NOMO-1 treated with dmso at 0.1 percent for 144 hours (cell line): ENCODE data around the gene GPR32.
A peak's percentile ranks its signal among the peaks of the same experiment; 100 is the strongest.
"Not testable (repeated sequence)": the region's sequence is repeated elsewhere in the genome, so short reads cannot be mapped to it uniquely, and the experiment has no call there.

Experiments
- DNase-seq: peaks from one replicate; lab custom pipeline; 2025; ENCODE audit not compliant: unreplicated experiment; lab: John Stamatoyannopoulos, UW

Gene GPR32

GRCh38 chr19:50770164-50770563 is at the start of gene GPR32:
Gene GPR32, plus strand, starts transcription at chr19:50770464. Its CDS starts 137 bp downstream, at chr19:50770601.
- not testable (repeated sequence) for DNase-seq

- peak; percentile 59 for DNase-seq
Measured at GRCh38 chr19:50720921-50721381, 49.3 kb upstream of the GPR32 start.

GRCh38 chr19:50721441-50722137 is 48.7 kb upstream of the GPR32 start:
- no peak for DNase-seq

DNA sequence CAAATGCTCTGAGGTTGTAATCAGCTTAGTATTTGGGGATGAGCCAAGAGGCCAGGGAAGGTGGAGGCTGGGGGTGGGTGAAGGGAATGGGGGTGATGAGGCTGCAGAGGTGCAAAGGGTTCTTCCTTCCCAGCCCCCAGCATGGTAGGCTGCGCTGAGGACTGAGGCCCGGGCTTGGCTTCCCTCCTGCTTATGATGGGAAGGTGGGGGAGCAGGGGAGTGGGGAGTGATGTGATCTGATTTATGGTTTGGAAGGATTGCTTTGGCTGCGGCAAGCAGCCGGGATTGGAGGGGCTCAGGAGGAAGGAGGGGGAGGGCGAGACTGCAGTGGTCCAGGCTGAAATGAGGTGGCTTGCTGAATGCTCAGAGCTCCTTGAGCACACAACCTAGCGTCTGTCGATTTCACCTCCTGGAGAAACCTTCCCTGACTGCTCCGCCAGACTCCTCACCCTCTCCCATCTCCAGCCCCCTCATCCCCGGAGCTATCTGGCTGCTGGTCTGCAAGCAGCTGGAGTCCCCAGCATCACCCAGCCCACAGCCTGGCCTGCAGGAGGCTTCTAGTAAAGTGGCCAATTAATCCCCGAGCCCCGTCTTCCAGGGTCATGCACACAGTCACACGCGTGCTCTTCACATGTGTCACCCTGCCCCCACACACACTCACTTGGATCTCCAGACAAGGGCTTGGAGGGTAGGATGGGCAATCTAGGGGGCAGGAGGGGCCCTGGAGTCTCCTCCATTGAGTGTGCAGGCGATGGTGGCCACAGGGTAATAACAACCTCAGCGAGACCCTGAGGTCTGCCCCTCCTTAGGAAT is 47.9 kb upstream of the GPR32 start:
- DNase-seq = peak; percentile 47

GRCh38 chr19:50723069-50723468 is 47.2 kb upstream of the GPR32 start, which contains the start of gene CLEC11A:
Gene CLEC11A, plus strand, starts transcription at chr19:50723364. Its CDS starts 162 bp downstream, at chr19:50723526.
- peak; percentile 86 for DNase-seq

GRCh38 chr19:50723735-50724521 is 46.3 kb upstream of the GPR32 start:
- DNase-seq = no peak

- peak; percentile 96 for DNase-seq
Measured at GRCh38 chr19:50724522-50725217, 45.6 kb upstream of the GPR32 start.

DNA sequence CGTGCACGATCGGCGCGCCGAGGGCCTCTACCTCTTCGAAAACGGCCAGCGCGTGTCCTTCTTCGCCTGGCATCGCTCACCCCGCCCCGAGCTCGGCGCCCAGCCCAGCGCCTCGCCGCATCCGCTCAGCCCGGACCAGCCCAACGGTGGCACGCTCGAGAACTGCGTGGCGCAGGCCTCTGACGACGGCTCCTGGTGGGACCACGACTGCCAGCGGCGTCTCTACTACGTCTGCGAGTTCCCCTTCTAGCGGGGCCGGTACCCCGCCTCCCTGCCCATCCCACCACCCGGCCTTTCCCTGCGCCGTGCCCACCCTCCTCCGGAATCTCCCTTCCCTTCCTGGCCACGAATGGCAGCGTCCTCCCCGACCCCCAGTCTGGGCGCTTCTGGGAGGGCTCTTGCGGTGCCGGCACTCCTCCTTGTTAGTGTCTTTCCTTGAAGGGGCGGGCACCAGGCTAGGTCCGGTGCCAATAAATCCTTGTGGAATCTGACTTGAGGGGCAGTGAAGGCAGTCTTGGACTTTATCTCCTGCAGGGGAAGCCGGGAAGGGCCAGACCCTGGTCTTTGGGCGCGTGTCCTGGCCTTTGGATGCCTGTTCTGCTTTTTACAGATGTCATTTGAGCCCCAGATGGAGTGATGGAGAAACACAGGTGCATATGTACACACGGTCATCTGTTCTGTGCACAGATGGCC is 44.9 kb upstream of the GPR32 start:
- DNase-seq = no peak

GRCh38 chr19:50725911-50726230 is 44.4 kb upstream of the GPR32 start:
- no peak for DNase-seq

GRCh38 chr19:50728084-50728737 is 42.1 kb upstream of the GPR32 start:
- peak; percentile 97 for DNase-seq

DNA sequence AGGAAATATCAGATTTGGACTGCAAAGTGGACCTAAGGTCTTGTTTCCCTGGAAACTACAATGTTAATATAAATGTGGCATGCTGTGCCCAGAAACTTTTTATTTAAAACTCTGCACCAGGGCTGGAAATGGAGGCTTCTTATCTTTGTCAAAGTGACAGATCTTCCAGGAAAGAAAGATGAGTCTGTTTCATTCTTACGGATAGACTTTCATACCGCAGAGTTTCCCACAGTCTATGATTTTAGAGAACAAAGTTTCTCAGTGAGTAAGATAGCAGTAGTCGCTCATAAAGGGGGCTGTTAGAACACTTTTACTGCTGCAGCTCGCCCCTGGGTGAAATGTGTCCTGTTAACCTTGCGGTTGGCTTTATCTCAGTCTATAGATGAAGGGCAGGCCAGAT is 40.4 kb upstream of the GPR32 start:
- DNase-seq = no peak

GRCh38 chr19:50735869-50736268 is 34.4 kb upstream of the GPR32 start:
- no peak for DNase-seq

DNA sequence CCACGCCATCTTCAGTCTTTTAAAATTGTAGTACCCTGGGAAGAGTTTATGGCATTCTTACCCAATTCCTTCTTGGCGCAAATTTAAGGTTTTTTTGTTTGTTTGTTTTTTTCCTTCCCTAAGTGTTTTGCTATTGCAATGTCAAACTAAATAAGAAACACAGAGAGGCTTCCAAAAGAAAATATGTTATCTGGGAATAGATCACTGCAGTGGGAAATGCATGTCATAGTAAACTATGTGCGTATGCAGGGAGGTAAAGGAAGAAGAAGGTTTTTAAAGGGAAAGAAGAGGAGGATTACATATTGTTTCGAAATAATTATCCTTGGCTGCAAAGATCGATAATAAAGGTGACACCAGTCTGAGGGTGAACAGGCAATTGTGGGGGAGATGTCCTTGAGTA is 33.9 kb upstream of the GPR32 start:
- no peak for DNase-seq

DNA sequence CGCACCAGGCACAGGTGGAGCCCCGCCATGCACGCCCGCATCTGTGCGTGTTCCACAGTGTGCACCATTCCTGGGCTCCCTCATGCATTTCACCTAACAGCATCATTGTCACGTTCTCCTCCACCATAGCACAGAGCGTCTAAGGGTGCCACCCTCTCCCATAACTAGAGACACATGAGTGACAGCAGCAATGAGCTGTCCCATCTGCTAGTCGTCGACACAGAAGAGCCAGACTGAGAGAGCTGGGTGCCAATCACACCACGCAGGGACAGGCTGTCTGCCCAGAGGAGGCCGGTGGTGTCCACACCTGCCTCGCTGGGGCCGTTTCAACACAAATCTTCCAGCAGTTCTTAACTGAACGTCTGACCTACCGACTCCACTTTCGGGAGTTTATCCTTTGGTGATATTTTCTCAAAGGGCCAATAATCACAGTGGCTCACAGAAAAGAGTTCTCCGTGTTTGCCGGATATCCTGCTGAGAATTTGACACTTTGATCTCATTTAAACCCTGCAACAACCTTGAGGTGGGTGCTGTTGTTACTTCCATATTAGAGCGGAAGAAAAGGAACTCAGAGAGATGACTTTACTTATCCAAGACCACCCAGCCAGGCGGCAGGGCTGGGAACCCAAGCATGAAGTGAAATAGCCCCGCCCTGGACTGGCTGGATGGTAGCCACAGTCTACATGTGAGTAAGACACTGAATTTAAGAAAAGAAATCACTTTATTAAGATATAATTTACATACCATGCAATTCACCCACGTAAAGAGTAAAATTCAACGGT is 30.9 kb upstream of the GPR32 start:
- no peak for DNase-seq

- DNase-seq = peak; percentile 97
Measured at GRCh38 chr19:50739914-50740426, 30.3 kb upstream of the GPR32 start.

DNA sequence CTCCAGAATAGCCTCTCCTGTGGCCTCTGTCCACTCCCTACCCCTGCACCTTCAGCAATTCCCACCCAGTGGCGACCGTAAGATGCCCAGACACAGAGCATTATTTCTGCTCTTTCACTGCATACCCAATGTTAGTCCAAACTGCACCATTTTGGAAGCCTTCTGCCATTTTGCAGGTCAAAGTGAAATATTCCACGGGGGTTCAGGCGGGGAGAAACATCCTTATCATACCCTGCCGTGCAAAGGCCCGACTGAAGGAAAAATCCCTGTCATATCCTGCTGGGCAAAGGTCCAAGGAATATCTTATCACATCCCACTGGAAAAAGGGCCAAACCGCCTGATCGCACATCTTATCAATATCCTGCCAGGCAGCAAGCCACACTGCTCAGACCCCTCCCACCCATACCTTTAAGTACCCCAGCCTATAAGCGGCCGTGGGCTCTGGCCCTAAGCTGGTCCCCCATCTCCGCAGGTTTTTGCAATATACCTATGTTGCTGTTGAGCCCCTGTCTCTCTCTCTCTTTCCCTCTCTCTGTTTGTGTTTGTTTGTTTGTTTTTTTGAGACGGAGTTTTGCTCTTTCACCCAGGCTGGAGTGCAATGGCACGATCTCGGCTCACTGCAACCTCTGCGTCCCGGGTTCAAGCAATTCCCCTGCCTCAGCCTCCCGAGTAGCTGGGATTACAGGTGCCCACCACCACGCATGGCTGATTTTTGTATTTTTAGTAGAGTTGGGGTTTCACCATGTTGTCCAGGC is 28.9 kb upstream of the GPR32 start:
- DNase-seq = no peak

DNA sequence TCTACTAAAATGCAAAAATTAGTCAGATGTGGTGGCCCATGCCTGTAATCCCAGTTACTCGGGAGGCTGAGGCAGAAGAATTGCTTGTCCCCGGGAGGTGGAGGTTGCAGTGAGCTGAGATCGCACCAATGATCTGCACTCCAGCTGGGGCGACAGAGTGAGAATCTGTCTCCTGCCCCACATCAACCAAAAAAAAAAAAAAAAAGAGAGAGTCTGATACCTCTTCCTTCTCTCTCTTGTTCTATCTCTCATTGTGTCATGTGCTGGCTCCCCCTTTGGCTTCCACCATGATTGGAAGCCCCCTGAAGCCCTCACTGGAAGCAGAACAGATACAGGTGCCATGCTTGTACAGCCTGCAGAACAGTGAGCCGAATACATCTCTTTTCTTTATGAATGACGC is 26.7 kb upstream of the GPR32 start:
- DNase-seq = no peak

GRCh38 chr19:50745221-50745620 is 25.0 kb upstream of the GPR32 start:
- no peak for DNase-seq
